Medulla oblongata (tissue), 1 donor: ENCODE data around the gene SYNE4.
A peak's percentile ranks its signal among the peaks of the same experiment; 100 is the strongest.

Source experiments
- DNase-seq: peaks from one replicate; pipeline ENCODE4 v3.0.0-alpha.2; 2015; ENCODE audit errors: extremely low spot score

Gene SYNE4

DNA sequence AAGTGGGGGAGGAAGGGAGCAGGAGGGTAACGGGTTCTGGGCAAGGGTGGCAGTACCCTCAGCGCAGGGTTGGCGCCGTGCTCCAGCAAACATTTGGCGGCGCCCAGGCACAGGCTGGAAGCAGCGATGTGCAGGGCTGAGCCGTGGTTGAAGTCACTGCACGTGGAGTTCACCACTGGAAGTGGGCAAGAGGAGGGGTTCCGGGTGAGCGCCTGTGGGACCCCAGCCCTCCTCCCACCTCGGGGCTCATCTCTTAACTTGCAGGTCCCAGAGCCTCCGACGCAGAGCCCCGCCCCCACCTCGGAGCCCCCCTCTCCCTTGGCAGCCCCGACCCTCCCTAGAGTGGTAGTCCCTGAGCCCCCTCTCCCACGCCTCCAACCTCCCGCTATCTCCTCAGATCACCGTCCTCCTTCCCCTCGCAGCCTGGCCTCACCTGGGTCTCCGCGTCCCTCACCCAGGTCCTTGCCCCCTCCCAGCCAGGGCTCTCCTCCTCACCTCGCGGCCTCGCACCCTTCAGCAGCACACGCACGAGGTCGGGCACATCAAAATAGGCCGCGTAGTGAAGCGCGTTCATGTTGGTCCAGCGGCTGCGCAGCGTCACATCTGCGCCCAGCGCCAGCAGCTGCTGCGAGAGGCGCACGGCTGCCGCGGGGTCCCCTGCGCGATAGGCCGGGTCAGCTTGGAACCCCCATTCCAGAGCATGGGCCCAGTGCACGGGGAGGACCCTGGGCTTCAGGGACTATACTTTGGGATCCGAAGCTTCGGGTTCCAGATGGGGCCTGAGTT lies 17.7 kb upstream of the SYNE4 start:
- DNase-seq, result no peak

DNA sequence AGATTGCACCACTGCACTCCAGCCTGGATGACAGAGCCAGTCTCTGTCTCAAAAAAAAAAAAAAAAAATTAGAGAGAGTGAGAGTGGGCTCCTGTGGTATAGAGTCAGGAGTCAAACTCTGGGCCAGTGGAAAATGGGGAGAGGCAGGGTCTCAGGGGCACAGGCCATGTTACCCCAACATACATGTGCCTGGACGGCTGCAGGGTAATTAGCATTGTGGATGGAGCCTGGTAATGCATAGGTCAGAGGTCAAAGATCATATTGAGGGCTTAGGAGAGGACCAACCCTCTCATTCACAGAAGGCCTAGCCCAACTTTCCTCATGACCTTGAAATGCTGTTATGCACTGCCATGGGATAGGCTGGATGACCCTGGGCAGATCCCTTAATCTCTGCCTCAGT lies 16.9 kb upstream of the SYNE4 start:
- DNase-seq, result no peak

DNA sequence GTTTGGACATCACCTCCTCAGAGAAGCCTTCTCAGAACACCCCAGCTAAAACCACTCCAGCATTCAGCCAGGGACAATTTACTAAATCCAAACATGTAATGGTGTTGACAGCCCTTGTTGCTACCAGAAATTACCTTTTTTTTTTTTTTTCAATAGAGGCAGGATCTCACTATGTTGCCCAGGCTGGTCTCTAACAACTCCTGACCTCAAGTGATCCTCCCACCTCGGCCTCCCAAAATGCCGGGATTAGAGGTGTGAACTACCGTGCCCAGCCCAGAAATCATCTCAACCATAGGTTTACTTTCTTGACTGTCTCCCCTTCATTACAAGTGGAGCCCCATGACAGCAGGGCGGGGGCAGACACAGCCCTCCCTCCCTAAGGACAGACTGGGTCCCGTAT lies 14.8 kb upstream of the SYNE4 start:
- no peak for DNase-seq

DNA sequence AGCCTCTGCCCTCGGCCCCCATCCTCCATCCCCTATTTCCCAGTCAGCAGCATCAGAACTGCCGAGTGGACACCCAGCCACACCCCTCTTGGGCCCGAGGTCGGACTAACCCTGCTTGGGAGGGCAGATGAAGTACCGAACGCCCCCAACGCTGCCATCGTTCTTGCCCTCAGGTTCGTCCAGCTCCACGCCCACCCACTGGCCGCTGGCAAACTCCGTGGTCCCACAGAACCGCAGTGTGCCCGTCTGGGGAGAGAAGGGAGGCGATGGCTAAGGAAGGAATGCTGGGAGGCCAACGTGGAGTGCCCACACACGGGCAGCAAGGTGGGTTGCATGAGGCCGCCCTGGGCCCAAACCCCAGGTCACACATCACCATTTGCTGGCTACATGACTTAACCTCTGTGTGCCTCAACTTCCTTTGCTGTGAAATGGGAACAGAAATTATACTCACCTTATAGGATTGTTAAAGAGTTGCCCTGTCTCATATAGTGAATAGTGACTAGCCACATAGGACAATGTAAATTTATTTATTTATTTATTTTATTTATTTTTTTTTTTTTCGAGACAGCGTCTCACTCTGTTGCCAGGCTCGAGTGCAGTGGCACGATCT lies 10.6 kb upstream of the SYNE4 start:
- no peak for DNase-seq

DNA sequence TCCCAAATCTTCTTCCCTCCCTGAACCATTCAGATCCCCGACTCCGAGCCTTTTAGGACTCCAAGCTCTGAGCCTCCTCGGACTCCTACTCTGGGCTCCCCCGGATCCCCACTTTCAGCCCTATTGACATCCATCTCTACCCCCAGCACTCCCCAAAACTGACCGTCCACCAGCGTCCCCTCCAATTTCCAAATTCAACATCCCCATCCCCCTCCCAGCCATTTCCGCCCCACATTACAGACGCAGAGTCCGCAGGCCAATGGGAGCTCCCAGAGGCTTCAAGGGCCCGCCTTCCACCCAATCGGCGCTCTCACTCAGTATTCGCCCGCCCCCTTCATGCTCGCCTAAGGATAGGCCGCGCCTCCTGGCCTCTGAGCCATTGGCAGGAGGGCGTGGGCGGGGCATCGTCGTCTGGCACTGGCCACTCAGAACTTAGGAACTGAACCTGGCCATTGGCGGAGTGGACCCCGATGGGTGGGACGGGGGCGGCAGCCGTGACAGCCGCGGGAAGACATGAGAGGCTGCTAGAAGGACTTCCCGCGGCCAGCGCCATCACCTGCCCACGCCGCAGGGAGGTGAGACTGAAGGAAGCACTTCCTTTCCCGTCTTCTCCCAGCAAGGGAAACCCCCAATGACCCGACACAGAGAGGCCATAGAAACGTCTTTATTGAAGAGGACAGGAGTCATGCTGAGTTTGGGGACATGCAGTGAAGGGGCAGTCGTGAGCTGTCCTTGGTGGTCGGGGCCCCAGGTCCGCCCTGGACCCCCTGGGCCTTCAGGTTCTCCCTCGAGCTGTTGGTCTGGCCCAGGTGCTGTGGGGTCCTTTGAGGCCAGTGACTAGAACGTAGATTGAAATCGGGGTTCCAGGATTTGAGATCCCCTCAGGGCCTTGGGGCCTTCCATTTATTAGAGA lies 5.7 kb upstream of the SYNE4 start, which contains the start of gene ALKBH6:
TSS of gene ALKBH6 (minus strand) at position 202 of the 913 bp plus-strand sequence. CDS start 816 bp downstream, outside the sequence.
- peak; percentile 99 for DNase-seq

DNA sequence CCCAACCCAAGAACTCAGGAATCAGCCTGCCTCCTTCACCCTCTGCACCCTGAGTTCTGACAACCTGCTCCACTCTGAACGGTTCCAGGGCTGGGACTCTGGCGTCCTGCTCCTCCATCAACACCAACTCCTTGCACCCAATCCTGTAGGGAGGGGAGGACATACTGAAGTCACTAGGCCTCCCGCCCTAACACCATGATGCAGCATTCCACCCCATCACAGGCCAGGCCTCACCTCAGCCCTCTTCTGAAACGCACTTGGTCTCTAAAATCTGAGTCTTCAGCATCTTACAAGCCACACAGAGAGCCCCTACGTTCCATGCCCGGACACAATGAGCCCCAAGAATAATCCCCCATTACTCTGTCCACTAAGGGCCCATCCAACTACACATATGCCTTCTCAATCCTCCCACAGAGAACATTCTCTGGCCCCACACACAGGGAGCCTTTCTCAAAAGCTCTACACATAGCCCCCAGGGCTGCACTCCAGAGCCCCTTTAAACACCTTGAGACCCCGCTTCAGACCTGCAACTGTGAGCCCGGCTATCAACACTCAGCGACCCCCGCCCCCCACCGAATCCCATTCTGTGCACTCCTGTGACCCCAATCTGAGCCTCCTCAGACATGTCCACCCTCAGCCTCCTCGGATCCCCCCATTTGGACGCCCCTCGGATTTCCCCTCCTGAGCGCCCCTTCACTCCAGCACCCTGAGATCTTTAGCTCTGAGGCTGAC lies 4.8 kb upstream of the SYNE4 start:
- DNase-seq, result no peak

DNA sequence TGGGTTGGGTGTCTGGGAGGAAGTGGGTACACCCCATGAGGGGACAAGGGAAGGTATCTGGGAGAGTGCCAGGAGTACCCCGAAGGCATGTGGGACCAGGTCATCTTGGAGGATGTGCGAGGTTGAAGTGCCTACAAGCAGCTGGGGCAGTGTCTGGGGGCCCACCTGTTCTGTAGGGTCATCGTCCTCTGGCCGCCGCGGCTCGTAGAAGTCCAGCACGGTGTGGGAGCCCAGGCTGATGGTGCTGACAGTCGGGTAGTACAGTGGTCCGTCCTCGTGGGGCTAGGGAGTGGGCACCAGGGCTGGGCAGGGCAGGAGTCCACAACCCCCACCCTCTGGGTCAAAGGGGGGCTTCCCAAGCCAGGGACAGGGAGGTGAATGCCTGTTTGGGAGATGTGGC lies 1.8 kb upstream of the SYNE4 start:
- DNase-seq, result no peak

DNA sequence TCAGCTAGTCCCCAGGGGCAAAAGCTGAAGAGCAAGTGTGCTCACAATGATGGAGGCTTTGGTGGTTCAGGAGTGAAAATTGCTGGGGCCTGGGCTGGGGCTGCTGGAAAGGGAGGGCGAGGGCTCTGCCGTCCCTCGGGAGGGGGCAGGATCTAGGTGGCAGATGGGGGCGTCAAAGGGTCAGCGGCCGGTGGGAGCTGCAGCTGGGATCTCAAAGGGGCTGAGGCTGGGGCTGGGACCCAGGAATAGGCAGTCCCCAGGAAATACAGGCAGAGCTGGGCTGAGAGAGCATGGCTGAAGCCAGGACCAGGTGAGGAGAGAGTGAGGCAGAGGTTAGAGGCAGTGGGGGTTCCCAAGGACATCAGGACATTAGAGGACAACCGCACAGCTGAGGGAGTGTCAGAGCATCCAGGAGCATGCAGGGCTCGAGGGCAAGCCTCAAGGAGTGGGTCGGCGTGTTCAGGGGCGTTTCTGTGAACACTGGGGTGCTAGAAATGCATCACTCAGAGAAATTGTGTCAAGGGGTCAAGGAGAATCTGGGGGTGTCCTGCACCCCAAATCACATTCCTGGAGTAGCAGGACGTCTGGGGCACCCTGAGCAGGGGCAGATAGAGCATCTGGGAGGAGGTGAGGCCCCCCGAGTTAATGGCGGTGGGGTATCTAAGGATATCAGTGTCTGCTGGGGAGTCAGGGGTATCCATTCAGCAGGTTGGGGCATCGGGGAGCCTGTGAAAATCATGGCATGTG lies 1.2 kb upstream of the SYNE4 start:
- DNase-seq, result no peak

DNA sequence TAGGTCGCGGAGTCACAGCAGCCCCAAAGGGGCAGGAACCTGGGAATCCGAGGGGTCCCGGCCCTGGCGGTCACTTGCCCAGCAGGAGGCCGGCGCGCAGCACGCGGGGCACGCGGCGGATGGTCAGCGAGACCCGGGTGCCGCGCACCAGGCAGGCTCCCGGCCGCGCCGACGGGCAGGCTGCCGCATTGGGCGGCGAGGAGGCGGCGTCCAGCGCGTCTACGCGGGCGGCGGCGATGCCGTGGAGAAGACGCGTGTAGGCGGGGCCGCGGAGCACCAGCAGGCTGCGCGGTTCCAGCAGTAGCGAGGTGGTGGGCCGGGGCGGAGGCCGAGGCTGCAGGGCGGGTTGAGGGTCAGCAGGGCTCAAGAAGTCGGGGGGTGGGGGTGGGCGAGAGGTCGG lies 607 bp upstream of the SYNE4 start:
- peak; percentile 32 for DNase-seq

DNA sequence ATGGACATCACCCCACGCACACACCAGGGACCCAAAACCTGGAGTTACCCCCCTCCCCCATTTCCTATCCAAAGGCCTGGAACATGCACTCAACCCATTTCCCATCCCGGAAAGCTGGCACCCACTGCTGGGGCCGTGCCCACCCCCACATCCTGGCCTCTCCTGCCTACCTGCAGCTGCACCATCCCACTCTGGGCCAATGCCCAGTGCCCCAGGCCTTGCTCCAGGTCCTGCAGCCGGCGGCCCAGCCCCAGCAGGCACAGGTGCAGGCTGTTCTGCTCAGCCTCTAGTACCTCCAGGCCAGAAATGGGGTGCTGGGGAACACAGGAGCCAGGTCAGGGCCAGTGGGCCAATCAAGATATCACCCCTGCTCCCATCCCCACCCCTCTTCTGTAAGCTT lies 1.7 kb downstream of the SYNE4 start:
- no peak for DNase-seq

DNA sequence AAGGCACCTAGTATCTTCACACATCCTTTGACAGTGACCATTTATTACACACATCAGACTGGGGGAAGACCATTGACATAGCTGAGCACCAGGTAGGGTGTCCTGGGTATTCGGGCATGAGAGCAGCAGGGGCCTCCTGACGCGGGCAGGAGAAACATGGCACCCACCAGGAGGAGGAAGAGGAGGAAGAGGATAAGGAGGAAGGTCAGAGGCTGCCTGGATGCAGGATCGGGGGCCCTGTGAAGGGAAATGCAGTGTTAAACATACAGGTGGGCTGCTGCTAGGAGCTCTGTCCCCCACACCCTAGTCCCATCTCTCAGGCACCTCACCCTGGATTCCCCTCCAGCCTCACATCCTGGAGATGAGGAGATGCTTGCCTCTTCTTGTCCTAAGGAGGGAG lies 5.3 kb downstream of the SYNE4 start:
- no peak for DNase-seq

DNA sequence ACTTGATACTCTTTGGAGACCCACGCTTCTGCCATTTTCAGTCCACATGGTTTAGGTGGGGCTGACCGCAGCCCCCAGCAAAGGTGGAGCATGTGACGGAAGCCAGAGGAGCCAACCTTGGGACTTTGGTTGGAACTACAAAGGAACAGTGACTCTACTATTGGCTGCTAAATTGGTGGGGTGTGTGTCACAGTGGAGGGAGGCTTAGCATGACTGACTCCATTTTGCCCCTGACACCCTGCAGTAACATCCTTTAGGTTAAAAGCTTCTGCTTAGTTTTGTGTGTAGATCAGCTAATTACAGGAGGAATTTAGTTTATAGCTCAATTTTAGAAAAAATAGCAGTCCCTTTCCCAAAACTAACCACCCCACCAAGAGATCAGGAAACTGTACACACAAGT lies 7.0 kb downstream of the SYNE4 start:
- DNase-seq, result no peak

DNA sequence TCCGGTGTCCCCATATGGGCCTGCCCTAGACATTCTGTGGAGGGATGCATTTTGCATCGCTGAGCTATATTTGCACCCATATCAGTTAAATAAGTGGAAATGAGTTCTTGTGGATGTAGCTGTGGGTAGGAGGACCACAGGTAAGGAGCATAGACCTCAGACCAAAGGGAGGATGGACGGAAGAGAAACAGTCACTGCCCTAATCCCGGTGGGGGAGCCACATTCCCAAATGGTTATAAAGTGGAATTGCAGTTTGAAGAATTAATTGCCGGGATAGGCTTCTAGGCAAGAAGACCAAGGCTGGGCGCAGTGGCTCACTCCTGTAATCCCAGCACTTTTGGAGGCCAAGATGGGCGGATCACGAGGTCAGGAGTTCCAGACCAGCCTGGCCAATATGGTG lies 11.8 kb downstream of the SYNE4 start:
- DNase-seq, result no peak

DNA sequence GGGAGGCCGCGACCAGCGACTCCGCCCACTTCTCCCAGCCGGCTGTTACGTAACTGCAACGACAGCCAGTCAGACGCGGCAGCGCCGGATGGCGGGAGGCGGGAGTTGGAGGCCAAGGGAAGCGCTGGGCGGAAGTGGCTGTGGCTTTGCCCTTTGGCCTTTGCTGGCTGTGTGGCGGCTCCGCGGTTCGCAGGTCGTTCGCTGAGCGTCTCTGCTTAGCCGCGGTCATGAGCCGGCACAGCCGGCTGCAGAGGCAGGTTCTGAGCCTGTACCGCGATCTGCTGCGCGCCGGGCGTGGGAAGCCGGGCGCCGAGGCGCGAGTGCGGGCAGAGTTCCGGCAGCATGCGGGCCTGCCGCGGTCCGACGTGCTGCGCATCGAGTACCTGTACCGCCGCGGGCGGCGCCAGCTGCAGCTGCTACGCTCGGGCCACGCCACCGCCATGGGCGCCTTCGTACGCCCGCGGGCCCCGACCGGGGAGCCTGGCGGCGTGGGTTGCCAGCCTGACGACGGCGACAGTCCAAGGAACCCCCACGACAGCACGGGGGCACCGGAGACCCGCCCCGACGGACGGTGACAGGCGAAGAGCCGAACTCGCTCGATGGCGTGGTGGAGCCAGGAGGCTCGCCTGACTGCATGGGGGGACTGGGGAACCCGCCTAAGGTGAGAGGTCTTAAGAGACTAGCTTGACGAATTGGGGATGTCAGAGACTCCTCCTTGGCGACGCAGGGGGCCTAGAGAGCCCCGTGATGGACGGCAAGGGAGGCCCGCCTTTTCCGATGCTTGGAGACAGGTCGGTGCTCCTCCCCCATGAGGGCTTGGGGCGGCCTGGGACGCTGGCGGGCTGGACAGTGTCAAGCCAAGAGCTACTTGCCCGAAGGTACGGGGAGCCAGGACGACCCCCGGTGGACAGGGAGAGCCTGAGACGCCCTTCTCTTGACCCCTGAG lies 13.3 kb downstream of the SYNE4 start, which contains the start of gene SDHAF1:
TSS of gene SDHAF1 (plus strand) at position 141 of the 946 bp plus-strand sequence. CDS start at position 228, 87 bp downstream.
- peak; percentile 98 for DNase-seq

DNA sequence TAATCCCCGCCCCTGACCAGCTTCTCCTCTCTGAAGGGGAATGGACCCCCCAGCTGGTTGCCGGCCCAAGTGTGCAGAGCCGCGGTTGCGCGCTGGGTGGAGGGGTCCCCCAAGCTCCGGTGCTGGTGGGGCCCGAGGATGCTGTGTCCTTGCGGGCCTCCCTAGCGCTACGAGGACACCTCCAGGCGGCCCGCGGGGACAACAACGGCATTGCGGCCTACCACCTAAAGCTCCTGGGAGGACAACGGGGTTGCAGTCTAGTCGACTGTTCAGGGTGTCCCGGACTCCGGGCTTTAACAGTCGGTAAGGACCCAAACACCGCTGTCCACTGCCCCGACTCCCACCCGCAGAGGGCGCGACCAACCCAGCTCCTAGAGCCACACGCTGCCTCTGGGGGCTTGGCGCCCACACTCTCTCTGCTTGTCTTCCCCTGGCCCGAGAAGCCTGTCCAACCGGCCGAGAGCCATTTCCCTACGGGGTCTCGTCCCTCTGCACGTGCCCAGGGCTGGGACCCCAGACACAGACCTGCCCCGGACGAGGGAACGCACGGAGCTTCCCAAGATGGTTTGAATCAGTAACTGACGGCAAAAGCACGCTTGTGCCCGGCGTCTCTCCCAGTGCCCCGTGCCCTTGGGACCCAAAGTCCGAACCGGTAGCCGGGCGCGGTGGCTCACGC lies 14.6 kb downstream of the SYNE4 start:
- peak; percentile 43 for DNase-seq

DNA sequence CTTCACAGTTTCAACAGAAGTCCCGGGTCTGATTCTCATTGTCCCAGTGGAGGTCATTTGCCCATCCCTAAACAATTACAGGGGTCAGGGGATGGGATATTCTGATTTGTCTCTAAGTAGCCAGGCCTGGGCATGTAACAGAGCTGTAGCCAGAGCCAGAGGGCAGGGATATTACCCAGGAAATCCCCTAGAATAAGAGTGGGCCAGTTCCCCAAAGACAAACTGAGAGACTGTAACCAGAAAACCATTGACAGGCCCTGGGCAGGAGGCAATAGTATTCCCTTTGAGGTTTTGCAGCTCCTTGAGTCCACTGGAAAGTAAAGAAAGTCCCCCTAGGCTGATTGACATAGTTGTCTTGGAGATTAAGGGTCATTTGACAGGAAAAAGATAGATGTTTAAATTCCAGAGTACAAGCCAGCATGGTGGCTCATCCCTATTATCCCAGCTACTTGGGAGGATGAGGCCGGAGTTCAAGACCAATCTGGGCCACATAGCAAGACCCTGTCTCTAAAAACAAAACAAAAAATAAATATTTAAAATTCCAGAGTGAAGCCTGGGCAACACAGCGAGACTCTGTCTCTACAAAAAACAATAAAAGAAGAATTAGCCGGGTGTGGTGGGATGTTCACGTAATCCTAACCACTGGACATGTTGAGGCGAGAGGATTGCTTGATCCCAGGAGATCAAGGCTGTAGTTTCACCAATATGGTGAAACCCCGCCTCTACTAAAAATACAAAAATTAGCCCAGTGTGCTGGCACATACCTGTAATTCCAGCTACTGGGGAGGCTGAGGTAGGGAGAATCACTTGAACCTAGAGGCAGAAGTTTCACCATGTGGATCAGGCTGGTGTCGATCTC lies 15.5 kb downstream of the SYNE4 start:
- no peak for DNase-seq

DNA sequence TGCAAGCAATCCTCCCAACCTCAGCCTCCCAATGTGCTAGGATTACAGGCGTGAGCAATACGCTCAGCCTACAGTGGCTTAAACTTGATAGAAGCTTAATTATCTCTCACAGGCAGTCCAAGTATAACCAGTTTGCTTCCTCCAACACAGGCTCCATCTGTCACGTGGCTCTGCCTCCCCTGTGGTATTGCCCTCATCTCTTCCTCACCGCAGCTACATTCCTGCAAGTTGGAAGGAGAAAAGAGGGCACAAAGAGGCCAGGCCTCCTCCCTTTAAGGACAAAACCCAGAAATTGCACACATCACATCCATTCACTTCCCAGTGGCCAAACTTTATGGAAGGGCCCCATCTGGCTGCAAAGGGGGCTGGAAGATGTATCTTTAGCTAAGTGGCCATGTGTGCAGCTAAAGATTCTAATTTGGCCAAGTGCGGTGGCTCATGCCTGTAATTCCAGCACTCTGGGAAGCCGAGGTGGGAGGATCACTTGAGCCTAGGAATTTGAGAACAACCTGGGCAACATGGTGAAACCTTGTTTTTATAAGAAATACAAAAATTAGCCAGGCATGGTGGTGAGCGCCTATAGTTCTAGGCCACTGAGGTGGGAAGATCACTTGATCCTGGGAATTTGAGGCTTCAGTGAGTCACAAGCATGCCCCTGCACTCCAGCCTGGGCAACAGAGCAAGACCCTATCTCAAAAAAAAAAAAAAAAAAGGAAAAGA lies 16.7 kb downstream of the SYNE4 start:
- no peak for DNase-seq
